Measurements from ENCODE around the gene OR9Q1.

DNA sequence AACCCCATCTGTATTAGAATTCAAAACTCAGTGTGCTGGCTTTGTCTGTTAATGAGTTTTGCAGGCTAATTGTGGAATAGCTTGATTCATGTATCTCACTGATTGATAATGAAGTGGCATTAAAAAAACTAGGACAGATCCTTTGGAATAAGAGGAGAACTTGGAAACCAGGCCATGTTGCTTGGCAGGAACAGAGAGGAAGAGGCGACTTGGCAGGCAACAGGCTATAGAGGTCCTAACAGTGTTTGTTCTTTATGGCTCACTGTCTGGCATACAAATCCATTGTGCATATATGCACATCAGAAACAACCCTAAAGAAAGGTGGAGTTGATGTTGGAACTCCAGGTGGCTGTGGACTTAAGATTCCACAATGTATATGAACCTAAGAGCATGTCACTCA lies 119.1 kb downstream of the OR9Q1 start:
- no peak for TF ChIP-seq POLR2A (IDR thresholded peaks at IDR 0.05)
- TF ChIP-seq, protein P1, sequence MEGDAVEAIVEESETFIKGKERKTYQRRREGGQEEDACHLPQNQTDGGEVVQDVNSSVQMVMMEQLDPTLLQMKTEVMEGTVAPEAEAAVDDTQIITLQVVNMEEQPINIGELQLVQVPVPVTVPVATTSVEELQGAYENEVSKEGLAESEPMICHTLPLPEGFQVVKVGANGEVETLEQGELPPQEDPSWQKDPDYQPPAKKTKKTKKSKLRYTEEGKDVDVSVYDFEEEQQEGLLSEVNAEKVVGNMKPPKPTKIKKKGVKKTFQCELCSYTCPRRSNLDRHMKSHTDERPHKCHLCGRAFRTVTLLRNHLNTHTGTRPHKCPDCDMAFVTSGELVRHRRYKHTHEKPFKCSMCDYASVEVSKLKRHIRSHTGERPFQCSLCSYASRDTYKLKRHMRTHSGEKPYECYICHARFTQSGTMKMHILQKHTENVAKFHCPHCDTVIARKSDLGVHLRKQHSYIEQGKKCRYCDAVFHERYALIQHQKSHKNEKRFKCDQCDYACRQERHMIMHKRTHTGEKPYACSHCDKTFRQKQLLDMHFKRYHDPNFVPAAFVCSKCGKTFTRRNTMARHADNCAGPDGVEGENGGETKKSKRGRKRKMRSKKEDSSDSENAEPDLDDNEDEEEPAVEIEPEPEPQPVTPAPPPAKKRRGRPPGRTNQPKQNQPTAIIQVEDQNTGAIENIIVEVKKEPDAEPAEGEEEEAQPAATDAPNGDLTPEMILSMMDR (IDR thresholded peaks at IDR 0.05) = no peak
